UCSD-AML1 (cell line): ENCODE measurements around the gene VAPB.
A peak's percentile ranks its signal among the peaks of the same experiment; 100 is the strongest.
"Not testable (repeated sequence)": the region's sequence is repeated elsewhere in the genome, so short reads cannot be mapped to it uniquely, and the experiment has no call there.

Experiments
- DNase-seq: peaks from one replicate; lab custom pipeline; 2025; ENCODE audit not compliant: unreplicated experiment; lab: John Stamatoyannopoulos, UW

The VAPB gene

GRCh38 chr20:58388882-58389323, at the start of gene VAPB:
Gene VAPB, plus strand, starts transcription at chr20:58389229. Its CDS starts 231 bp downstream, at chr20:58389460.
- DNase-seq = peak; percentile 99

GRCh38 chr20:58339741-58340140, 49.3 kb upstream of the VAPB start:
- no peak for DNase-seq

- no peak for DNase-seq
Measured at GRCh38 chr20:58340151-58340550, 48.9 kb upstream of the VAPB start.

- no peak for DNase-seq
Measured at GRCh38 chr20:58340853-58341252, 48.2 kb upstream of the VAPB start.

- DNase-seq = no peak
Measured at GRCh38 chr20:58342104-58342945, 46.7 kb upstream of the VAPB start.

GRCh38 chr20:58344741-58345140, 44.3 kb upstream of the VAPB start:
- no peak for DNase-seq

- no peak for DNase-seq
Measured at GRCh38 chr20:58349570-58349969, 39.5 kb upstream of the VAPB start.

GRCh38 chr20:58352468-58352867, 36.6 kb upstream of the VAPB start:
- no peak for DNase-seq

GRCh38 chr20:58359441-58359840, 29.6 kb upstream of the VAPB start:
- DNase-seq = no peak

- DNase-seq = no peak
Measured at GRCh38 chr20:58360936-58361335, 28.1 kb upstream of the VAPB start.

GRCh38 chr20:58361481-58362205, 27.4 kb upstream of the VAPB start:
- DNase-seq = no peak

- no peak for DNase-seq
Measured at GRCh38 chr20:58362206-58362516, 26.9 kb upstream of the VAPB start.

- DNase-seq = no peak
Measured at GRCh38 chr20:58362970-58363369, 26.1 kb upstream of the VAPB start.

GRCh38 chr20:58366866-58367265, 22.2 kb upstream of the VAPB start:
- DNase-seq = no peak

GRCh38 chr20:58372806-58373205, 16.2 kb upstream of the VAPB start:
- no peak for DNase-seq

GRCh38 chr20:58373296-58373695, 15.7 kb upstream of the VAPB start:
- not testable (repeated sequence) for DNase-seq

GRCh38 chr20:58374027-58374850, 14.8 kb upstream of the VAPB start:
- peak; percentile 51 for DNase-seq

- no peak for DNase-seq
Measured at GRCh38 chr20:58374906-58375758, 13.9 kb upstream of the VAPB start.

GRCh38 chr20:58375759-58376352, 13.2 kb upstream of the VAPB start:
- no peak for DNase-seq

- DNase-seq = no peak
Measured at GRCh38 chr20:58377017-58377416, 12.0 kb upstream of the VAPB start.
